Prostate gland (tissue), 2 donors: Measurements from ENCODE around the gene FOLR1. TPM values are rescaled to one million over a fixed set of nuclear protein-coding genes. Genes with fewer than 3 reads are reported as not detected.
A peak's percentile ranks its signal among the peaks of the same experiment; 100 is the strongest.

Source experiments
- DNase-seq: peaks from one replicate; pipeline ENCODE4 v3.0.0-alpha.2; 2019; ENCODE audit warnings: low spot score
- H3K27ac ChIP-seq, 2 donors: fragments of 200-600 bp; sonication (generic); 2 replicates each; pipeline ENCODE4 v1.5.1; 2017 to 2019
- H3K27me3 ChIP-seq: fragments of 200-600 bp; sonication (generic); replicated peaks from 2 replicates; pipeline ENCODE4 v1.5.1; 2019; ENCODE audit not compliant: insufficient read depth
- H3K36me3 ChIP-seq, 2 donors: fragments of 200-600 bp; sonication (generic); 1 replicate in 1 of 2; 2 replicates in 1 of 2; pipeline versions ENCODE4 v1.5.1 to v1.8.1; 2017 to 2019
- H3K4me1 ChIP-seq: fragments of 200-600 bp; sonication (generic); replicated peaks from 2 replicates; pipeline ENCODE4 v1.5.1; 2019
- H3K4me3 ChIP-seq, 2 donors: fragments of 200-600 bp; sonication (generic); 2 replicates each; pipeline ENCODE4 v1.5.1; 2017 to 2019
- H3K9me3 ChIP-seq: fragments of 200-600 bp; sonication (generic); 2 replicates; pipeline ENCODE4 v1.5.1; 2017
- POLR2A ChIP-seq: fragments of 450-650 bp; IDR thresholded peaks from one replicate; pipeline ENCODE4 v1.6.1; 2016; ENCODE audit warnings: antibody characterized with exemption, mild to moderate bottlenecking
- POLR2AphosphoS5 ChIP-seq: sonication (generic); formaldehyde crosslinking; IDR thresholded peaks from one replicate; pipeline ENCODE4 v1.6.1; 2017; ENCODE audit warnings: antibody characterized with exemption
- WGBS: methylation state at CpG from one replicate; pipeline ENCODE4 v1.1.5; 2018; 5-methylcytosine and 5-hydroxymethylcytosine counted together
- intact Hi-C: fragments of 100-400 bp; cut with DNase I; formaldehyde crosslinking; loops from one replicate; pipeline ENCODE4 v1.14.2; 2022
- total RNA-seq, 2 donors: library from RNA; depleted of rRNA; stranded (reverse); fragments of >200 nt; gene quantifications; one replicate each; pipeline ENCODE4 v1.1.0, GENCODE V29; 2016
- TF ChIP-seq, protein P1 (sequence below), 4 experiments: fragments of 200-600 bp in 2 of 4; fragments of 450-650 bp in 2 of 4; sonication (generic) in 2 of 4; IDR thresholded peaks; 1 replicate in 3 of 4; 2 replicates in 1 of 4; pipeline ENCODE4 v1.5.1; 2016 to 2019; ENCODE audit warnings: antibody characterized with exemption in 4 of 4, mild to moderate bottlenecking in 2 of 4, moderate library complexity in 2 of 4

The FOLR1 gene
- total RNA-seq, 2 donors from 2014 or later = 8.9 TPM; not detected in 1

DNA sequence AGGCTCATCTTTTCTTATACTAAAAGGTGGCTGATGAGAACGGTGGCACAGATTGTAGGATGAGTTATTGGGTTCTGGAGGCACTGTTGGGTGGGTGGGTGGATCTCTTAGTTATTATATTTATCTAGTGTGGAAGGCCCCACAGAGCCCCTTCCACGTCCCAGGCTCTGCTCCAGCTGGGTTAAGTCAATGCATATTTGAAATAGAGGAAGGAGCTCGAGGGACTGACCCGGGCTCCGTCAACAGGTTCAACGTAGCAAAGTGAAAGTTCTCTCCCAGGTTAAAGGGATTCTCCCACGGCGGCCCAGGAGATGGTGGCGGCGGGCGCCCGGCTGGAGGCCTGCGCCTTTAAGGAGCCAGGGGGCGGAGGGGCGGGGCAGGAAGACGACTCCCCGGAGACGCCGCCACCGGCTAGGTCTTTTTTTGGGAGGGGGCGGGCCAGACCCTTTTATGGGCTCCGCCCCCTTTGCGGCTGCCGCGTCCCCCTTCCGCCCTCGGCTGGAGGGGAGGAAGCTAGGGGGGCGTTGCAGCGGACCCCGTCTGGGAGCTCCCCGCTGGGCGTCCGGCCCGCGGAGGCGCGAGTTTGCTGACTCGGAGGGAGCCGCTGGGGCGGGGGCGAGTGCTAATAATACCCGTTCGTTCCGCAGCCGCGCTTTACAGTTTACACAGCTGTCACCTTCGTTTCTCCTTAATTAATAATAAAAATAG lies 31.1 kb downstream of the FOLR1 start:
- peak; percentile 94 for DNase-seq
- Histone ChIP-seq H3K4me1 (peaks cover 8% of the 10 kb centered on the region), H3K36me3 (no peaks in the 10 kb centered on the region), H3K4me3 (peak overlapping the region; percentile 85 to 86), H3K27me3 (no peaks in the 10 kb centered on the region), H3K9me3 (no peaks in the 10 kb centered on the region), H3K27ac (peak overlapping the region; percentile 98 to 99)
- peak; percentile 72 for TF ChIP-seq POLR2A
- peak; percentile 92 for TF ChIP-seq POLR2AphosphoS5
- TF ChIP-seq, protein P1, sequence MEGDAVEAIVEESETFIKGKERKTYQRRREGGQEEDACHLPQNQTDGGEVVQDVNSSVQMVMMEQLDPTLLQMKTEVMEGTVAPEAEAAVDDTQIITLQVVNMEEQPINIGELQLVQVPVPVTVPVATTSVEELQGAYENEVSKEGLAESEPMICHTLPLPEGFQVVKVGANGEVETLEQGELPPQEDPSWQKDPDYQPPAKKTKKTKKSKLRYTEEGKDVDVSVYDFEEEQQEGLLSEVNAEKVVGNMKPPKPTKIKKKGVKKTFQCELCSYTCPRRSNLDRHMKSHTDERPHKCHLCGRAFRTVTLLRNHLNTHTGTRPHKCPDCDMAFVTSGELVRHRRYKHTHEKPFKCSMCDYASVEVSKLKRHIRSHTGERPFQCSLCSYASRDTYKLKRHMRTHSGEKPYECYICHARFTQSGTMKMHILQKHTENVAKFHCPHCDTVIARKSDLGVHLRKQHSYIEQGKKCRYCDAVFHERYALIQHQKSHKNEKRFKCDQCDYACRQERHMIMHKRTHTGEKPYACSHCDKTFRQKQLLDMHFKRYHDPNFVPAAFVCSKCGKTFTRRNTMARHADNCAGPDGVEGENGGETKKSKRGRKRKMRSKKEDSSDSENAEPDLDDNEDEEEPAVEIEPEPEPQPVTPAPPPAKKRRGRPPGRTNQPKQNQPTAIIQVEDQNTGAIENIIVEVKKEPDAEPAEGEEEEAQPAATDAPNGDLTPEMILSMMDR (IDR thresholded peaks at IDR 0.05) = peak in 3 of 4 experiments; percentile 46 to 69 (median 65)
- 0% methylated on average over 47 of the region's 47 CpGs for WGBS
- intact Hi-C loops = loop anchor here (2.0 to 10.0 kb wide), 2 partner anchors 110 to 188 kb away; partner anchors contain the start of gene ANAPC15

DNA sequence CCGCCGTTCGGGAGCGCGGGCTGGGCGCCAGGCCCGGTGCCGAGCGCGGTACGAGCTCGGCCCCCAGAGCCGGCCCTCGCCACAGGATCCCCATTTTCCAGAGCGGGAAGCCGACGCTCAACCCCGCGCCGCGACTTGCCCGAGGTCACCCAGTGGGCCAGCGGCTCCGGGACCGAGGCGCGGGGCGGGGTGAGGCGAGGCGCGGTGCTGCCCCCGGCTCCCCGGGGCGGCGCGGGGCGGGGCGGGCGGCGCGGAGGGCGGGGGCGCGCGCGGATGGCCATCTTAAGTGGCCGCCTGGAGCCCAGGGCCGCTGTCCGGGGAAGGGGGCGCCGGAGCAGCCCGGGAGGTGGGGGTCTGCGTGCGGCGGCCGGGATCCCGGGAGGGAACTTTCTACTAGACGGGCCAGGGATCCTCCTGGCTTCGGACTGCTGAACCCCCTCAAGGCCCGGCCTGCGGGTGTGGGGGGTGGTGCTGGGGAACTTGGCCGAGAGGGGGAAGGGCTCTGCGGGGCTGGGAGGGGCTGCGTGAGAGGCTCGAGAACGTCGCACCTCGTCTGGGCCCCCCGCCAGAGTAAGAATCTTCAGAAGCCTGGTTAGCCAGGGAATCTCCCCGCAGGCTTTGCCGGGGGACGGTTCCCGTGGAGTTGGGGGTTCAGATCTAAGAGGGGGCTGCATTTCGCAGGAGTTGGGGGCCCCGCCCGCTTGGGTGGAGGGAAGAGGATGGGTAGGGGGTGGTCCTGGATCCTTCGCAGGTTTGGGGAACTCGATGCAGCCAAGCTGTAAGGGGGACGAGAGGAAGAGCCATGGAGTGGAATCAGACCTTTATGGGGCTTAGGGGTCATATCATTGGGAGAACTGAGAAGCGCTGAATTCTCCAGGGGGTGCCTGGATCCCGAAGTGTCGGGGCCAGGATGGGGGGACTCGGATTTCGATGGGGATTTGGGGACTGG lies 31.9 kb downstream of the FOLR1 start:
- Histone ChIP-seq H3K4me3 (peak overlapping the region; percentile 85 to 86), H3K4me1 (peaks cover 8% of the 10 kb centered on the region), H3K27ac (peak overlapping the region; percentile 98 to 99), H3K27me3 (no peaks in the 10 kb centered on the region), H3K9me3 (no peaks in the 10 kb centered on the region), H3K36me3 (peaks cover 4 to 8% of the 10 kb centered on the region in 2 donors)
- TF ChIP-seq POLR2AphosphoS5 (no peak), POLR2A (no peak)
- TF ChIP-seq, protein P1 (IDR thresholded peaks at IDR 0.05) = no peak
- under 1% methylated on average over 80 of the region's 84 CpGs for WGBS
- peak; percentile 72 for DNase-seq
- intact Hi-C loops = loop anchor here (2.0 to 10.0 kb wide), 2 partner anchors 111 to 189 kb away; partner anchors contain the start of gene ANAPC15

GRCh38 chr11:72224564-72225410 lies 32.8 kb downstream of the FOLR1 start, which contains the start of gene INPPL1:
Gene INPPL1, plus strand, starts transcription at chr11:72224767. Its CDS starts 218 bp downstream, at chr11:72224985.
- H3K4me3 ChIP-seq = peak within 1 kb of the TSS; percentile 85 to 86
- H3K9me3 ChIP-seq = no peaks in the 10 kb centered on the region
- peak; percentile 65 for DNase-seq
- H3K4me1 ChIP-seq = peaks cover 8% of the 10 kb centered on the region
- H3K27me3 ChIP-seq = no peaks in the 10 kb centered on the region
- intact Hi-C loops = loop anchor here (10.0 kb wide), 1 partner anchor 190 kb away; no protein-coding TSS in a partner anchor
- TF ChIP-seq POLR2A = peak; percentile 19
- TF ChIP-seq, protein P1 (IDR thresholded peaks at IDR 0.05) = no peak
- peak; percentile 18 for TF ChIP-seq POLR2AphosphoS5
- H3K27ac ChIP-seq = peak within 1 kb of the TSS; percentile 98 to 99
- under 1% methylated on average over 52 of the region's 81 CpGs for WGBS
- peaks cover 7 to 17% of the 10 kb centered on the region in 2 donors for H3K36me3 ChIP-seq

- Histone ChIP-seq H3K36me3 (peaks cover 14 to 23% of the 10 kb centered on the region in 2 donors), H3K27ac (peak overlapping the region; percentile 98 to 99), H3K4me1 (peaks cover 8% of the 10 kb centered on the region), H3K4me3 (peak overlapping the region; percentile 85 to 86), H3K27me3 (no peaks in the 10 kb centered on the region), H3K9me3 (no peaks in the 10 kb centered on the region)
- TF ChIP-seq, protein P1 (IDR thresholded peaks at IDR 0.05) = no peak
- no peak for TF ChIP-seq POLR2A
- TF ChIP-seq POLR2AphosphoS5 = no peak
- intact Hi-C loops = loop anchor here (10.0 kb wide), 1 partner anchor 191 kb away; no protein-coding TSS in a partner anchor
- 9% methylated on average over 11 of the region's 11 CpGs for WGBS
- no peak for DNase-seq
Observed at GRCh38 chr11:72225411-72225951, 33.5 kb downstream of the FOLR1 start.
